KOPT-K1 (cell line): ENCODE data around the gene IFNL1.
"Not testable (repeated sequence)": the region's sequence is repeated elsewhere in the genome, so short reads cannot be mapped to it uniquely, and the experiment has no call there.

Experiments
- H3K27ac ChIP-seq: fragments of 200-600 bp; sonication (generic); 2 replicates; pipeline ENCODE4 v1.5.1; 2016; ENCODE audit warnings: antibody characterized with exemption, mild to moderate bottlenecking, low read depth, low read length; ENCODE audit not compliant: poor library complexity, severe bottlenecking
- H3K36me3 ChIP-seq: fragments of 200-600 bp; sonication (generic); 2 replicates; pipeline ENCODE4 v1.5.1; 2017; ENCODE audit warnings: antibody characterized with exemption, mild to moderate bottlenecking, low read length, moderate library complexity; ENCODE audit not compliant: insufficient read depth
- H3K9me3 ChIP-seq: fragments of 200-600 bp; sonication (generic); 2 replicates; pipeline ENCODE4 v1.5.1; 2017; ENCODE audit warnings: antibody characterized with exemption, low read length, mild to moderate bottlenecking; ENCODE audit not compliant: insufficient read depth, poor library complexity, severe bottlenecking

The IFNL1 gene

DNA sequence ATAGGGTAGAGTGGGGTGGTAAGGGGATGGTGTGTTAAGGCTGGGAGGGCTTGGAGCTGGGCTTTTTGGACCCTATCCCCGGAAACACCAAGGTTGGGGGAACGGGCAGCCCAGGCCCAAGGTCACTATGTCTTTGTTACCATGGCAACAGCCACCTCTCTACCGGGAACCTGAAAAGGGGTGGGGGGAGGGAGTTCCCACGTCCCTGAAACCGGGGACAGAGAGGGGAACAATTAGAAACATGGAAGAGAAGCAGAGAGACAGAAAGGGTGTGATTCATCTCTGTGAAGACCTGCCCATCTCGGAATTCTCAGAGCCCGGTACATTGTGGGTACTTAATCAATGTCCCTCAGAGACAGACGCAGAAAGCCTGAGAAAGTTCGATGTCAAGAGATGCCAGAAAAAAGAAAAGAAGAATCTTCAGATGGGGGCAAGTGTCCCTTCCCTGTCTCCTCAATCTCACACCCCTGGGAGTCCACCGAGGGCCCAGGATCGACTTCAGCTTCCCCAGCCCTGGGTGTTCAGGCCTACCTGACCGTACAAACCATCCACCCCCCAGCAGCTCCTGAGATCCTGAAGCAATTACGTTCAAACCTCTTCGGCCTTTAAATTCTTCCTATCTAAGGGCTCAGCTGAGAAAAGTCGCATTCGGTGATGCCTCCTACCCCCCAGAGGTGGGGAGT is 31.3 kb downstream of the IFNL1 start:
- Histone ChIP-seq H3K27ac (no peak overlapping the region), H3K36me3 (peaks cover 52% of the 10 kb centered on the region), H3K9me3 (no peaks in the 10 kb centered on the region)

GRCh38 chr19:39328046-39328705 is 32.0 kb downstream of the IFNL1 start:
- H3K9me3 ChIP-seq = no peaks in the 10 kb centered on the region
- peaks cover 58% of the 10 kb centered on the region for H3K36me3 ChIP-seq
- no peak overlapping the region for H3K27ac ChIP-seq

- Histone ChIP-seq H3K27ac (no peak overlapping the region), H3K9me3 (no peaks in the 10 kb centered on the region), H3K36me3 (peaks cover 69% of the 10 kb centered on the region)
Measured at GRCh38 chr19:39329948-39330347, 33.7 kb downstream of the IFNL1 start.

DNA sequence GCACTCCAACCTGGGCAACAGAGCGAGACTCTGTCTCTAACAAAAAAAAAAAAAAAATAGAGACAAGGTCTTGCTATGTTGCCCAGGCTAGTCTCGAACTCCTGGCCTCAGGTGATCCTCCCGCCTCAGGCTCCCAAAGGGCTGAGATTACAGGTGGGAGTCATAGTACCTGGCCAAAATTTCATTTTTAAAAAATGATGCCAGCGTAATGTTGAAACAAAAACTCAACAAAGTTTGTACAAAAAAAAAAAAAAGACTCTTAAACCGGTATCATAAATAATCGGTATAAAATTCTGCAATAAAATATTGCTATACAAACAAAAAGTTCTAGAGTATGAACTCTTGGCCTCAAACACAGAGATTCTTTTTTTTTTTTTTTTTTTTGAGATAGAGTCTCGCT is 36.1 kb downstream of the IFNL1 start:
- H3K9me3 ChIP-seq = no peaks in the 10 kb centered on the region
- no peak overlapping the region for H3K27ac ChIP-seq
- peaks cover 63% of the 10 kb centered on the region for H3K36me3 ChIP-seq

- not testable (repeated sequence) for H3K27ac ChIP-seq, H3K9me3 ChIP-seq
- H3K36me3 ChIP-seq = peaks cover 59% of the 10 kb centered on the region
Measured at GRCh38 chr19:39332738-39333137, 36.5 kb downstream of the IFNL1 start.

GRCh38 chr19:39333507-39333906 is 37.3 kb downstream of the IFNL1 start:
- no peak overlapping the region for H3K27ac ChIP-seq
- no peaks in the 10 kb centered on the region for H3K9me3 ChIP-seq
- H3K36me3 ChIP-seq = peaks cover 52% of the 10 kb centered on the region

- peak overlapping the region; percentile 99 for H3K27ac ChIP-seq
Measured at GRCh38 chr19:39334444-39334976, 38.3 kb downstream of the IFNL1 start.

GRCh38 chr19:39335168-39335548 is 39.0 kb downstream of the IFNL1 start:
- Histone ChIP-seq H3K36me3 (peaks cover 35% of the 10 kb centered on the region; the same call in 1 of the 2 replicates), H3K27ac (peak overlapping the region; percentile 99), H3K9me3 (no peaks in the 10 kb centered on the region)

More at GRCh38 chr19:39334444-39334976, 38.3 kb downstream of the IFNL1 start:
- Histone ChIP-seq H3K36me3 (peaks cover 42% of the 10 kb centered on the region), H3K9me3 (no peaks in the 10 kb centered on the region)

DNA sequence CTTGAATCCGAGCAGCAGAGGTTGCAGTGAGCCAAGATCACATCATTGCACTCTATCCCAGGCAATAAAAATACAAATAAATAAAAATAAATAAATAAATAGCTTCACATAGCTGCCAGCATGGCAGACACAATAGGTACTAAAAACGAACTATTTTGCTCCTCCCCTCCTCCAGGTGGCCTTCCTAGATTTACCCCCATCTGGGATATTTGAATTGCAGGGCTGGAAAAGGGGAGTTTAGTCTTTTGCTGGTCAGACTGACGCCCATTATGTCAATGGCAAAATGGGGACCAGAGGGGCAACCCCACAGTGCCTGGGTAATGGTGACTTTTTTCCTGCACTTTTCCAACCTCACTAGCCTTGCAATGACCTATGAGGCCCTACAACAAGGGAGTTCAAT is 40.3 kb downstream of the IFNL1 start:
- H3K27ac ChIP-seq = peak overlapping the region; percentile 99
- peaks cover 22% of the 10 kb centered on the region; the same call in 1 of the 2 replicates for H3K36me3 ChIP-seq
- H3K9me3 ChIP-seq = no peaks in the 10 kb centered on the region

DNA sequence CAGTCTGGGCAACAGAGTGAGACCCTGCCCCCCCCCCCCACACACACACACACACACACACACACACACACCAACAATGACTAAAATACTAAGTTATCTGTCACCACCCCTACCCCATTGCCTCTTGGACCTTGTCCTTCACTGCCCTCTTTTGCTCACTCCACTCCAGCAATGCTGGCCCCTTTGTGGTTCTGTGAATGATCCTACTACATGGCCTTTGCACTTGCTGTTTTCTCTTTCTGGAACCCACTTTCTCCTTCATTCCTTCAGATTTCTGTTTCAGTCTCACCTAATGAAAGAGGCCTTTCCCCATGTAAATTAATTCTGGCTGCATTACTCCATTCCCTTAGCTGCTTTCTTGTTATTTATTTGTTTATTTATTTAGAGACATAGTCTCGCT is 43.5 kb downstream of the IFNL1 start:
- no peak overlapping the region for H3K27ac ChIP-seq
- no peaks in the 10 kb centered on the region for H3K9me3 ChIP-seq
- no peaks in the 10 kb centered on the region for H3K36me3 ChIP-seq

DNA sequence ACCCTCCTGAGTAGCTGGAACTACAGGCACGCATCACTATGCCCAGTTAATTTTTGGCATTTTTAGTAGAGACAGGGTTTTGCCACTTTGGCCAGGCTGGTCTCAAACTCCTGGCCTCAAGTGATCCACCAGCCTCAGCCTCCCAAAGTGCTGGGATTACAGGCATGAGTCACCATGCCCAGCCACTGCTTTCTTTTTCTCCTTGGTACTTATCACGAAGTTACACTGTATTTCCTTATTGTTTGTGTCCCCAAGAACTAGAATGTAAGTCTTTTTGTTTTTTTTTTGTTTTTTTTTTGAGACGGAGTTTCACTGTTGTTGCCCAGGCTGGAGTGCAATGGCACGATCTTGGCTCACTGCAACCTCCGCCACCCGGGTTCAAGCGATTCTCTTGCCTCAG is 43.9 kb downstream of the IFNL1 start:
- H3K27ac ChIP-seq = not testable (repeated sequence)

DNA sequence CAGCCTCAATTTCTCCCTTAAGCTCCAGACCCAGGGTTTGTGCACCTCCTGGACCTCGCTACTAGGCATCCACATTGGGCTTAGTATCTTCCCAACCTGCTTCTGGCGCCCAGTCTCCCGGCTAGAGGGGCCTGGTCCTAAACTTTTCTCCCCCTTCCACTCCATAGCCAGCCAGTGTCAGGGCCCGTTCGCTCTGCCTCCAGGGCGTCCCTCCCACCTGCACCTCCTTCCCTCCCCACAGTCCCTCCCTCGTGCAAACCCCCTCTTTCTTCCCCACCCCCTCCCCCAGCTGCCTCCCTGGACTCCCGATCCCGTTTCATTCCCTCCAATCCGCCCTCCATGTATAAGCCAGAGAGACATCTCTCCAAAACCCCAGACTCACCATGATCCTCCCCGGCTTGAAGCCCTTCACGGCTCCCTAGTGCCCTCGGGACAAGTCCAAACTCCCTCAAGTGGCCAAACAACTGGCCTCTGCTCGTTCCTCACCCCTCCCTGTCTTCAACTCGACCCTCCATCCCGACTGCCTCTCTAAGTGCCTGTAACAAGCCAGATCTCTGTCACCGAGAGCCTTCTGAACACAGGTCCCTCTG is 45.0 kb downstream of the IFNL1 start:
- peaks cover 11% of the 10 kb centered on the region for H3K36me3 ChIP-seq
- no peaks in the 10 kb centered on the region for H3K9me3 ChIP-seq
- peak overlapping the region; percentile 80 for H3K27ac ChIP-seq

More for the DNA sequence above, 43.9 kb downstream of the IFNL1 start:
- H3K36me3 ChIP-seq, H3K9me3 ChIP-seq: not testable (repeated sequence)

GRCh38 chr19:39341719-39342604 is 45.8 kb downstream of the IFNL1 start, which contains the start of gene SAMD4B:
Gene SAMD4B (plus strand): TSS chr19:39342421. CDS start chr19:39356894, 14,473 bp downstream.
- peaks cover 11% of the 10 kb centered on the region for H3K36me3 ChIP-seq
- H3K9me3 ChIP-seq = no peaks in the 10 kb centered on the region
- H3K27ac ChIP-seq = peak within 1 kb of the TSS; percentile 80

DNA sequence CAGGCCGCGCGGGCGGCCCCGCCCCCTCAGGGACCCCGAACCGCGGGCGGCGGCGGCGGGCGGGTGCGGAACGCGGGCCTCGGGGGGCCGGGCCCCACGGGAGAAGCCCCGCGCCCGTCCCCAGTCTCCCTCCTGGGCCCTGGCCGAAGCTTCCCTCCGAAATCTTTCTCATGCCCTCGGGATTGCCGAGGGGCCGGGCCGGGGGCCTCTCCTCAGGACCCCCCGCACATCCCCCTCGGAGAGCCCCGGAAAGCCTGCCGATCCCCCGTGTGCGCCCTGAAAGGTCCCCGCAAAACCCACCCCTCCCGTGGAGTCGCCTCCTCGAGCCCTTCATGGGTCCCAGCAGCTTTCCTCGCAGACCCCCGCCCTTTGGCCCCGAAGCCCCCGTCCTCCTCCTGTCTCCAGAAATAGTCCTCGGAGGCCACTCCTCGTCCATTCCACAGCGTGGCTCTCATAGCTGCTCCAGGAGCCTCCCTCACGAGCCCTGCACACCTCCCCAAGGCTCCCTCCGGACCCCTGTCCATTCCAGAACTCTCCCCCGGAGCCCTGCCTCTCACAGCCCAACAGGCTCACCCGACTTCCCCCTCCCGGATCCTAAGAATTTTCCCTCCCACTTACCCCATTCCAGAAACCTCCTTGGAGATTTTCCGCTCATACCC is 46.6 kb downstream of the IFNL1 start:
- Histone ChIP-seq H3K27ac (peak overlapping the region; percentile 59), H3K36me3 (peaks cover 13% of the 10 kb centered on the region), H3K9me3 (no peaks in the 10 kb centered on the region)
